GM12878 (cell line): ENCODE measurements around the gene IFRD2. TPM values are rescaled to one million over a fixed set of nuclear protein-coding genes. Genes with fewer than 3 reads are reported as not detected.
A peak's percentile ranks its signal among the peaks of the same experiment; 100 is the strongest.

Experiments
- BACH1 ChIP-seq: fragments of 450-650 bp; IDR thresholded peaks from 2 replicates; pipeline ENCODE4 v1.6.1; 2017; ENCODE audit warnings: mild to moderate bottlenecking, borderline replicate concordance
- DPF2 ChIP-seq: fragments of 450-650 bp; IDR thresholded peaks from 2 replicates; pipeline ENCODE4 v1.6.1; 2017; ENCODE audit warnings: mild to moderate bottlenecking
- HCFC1 ChIP-seq: fragments of 150-350 bp; IDR thresholded peaks from 2 replicates; pipeline ENCODE4 v1.6.1; 2014; ENCODE audit warnings: low read length
- IKZF1 ChIP-seq: fragments of 450-650 bp; conservative IDR thresholded peaks from 2 replicates; pipeline ENCODE4 v1.6.1; 2017; ENCODE audit warnings: antibody characterized with exemption, mild to moderate bottlenecking
- MTA3 ChIP-seq: IDR thresholded peaks from 2 replicates; pipeline ENCODE4 v1.6.1; 2012; ENCODE audit warnings: low read length, inconsistent platforms, borderline replicate concordance
- MXI1 ChIP-seq: fragments of 150-350 bp; IDR thresholded peaks from 2 replicates; pipeline ENCODE4 v1.6.1; 2011; ENCODE audit warnings: low read depth, mild to moderate bottlenecking, inconsistent platforms, low read length, improper control_type of control experiment
- POLR2A ChIP-seq: IDR thresholded peaks from 2 replicates; pipeline ENCODE4 v1.6.1; 2011; ENCODE audit warnings: low read depth, mild to moderate bottlenecking, low read length
- RB1 ChIP-seq: fragments of 450-650 bp; formaldehyde crosslinking; IDR thresholded peaks from 2 replicates; pipeline ENCODE4 v1.6.1; 2017; ENCODE audit warnings: mild to moderate bottlenecking, borderline replicate concordance
- RELA ChIP-seq: fragments of 450-650 bp; IDR thresholded peaks from 2 replicates; pipeline ENCODE4 v1.8.0; 2014; ENCODE audit warnings: borderline replicate concordance; ENCODE audit not compliant: partially characterized antibody
- SPI1 ChIP-seq: IDR thresholded peaks from 2 replicates; pipeline ENCODE4 v1.6.1; 2011; ENCODE audit warnings: low read depth, mild to moderate bottlenecking, low read length, moderate library complexity, borderline replicate concordance; ENCODE audit not compliant: insufficient read depth
- STAT1 ChIP-seq: fragments of 450-650 bp; conservative IDR thresholded peaks from 2 replicates; pipeline ENCODE4 v1.6.1; 2014; ENCODE audit warnings: antibody characterized with exemption, mild to moderate bottlenecking
- TAF1 ChIP-seq: IDR thresholded peaks from 2 replicates; pipeline ENCODE4 v1.6.1; 2011; ENCODE audit warnings: mild to moderate bottlenecking, low read depth, low read length, borderline replicate concordance
- TARDBP ChIP-seq: IDR thresholded peaks from 2 replicates; pipeline ENCODE4 v1.6.1; 2016; ENCODE audit warnings: borderline replicate concordance
- TBL1XR1 ChIP-seq: IDR thresholded peaks from 2 replicates; pipeline ENCODE4 v1.6.1; 2012; ENCODE audit warnings: low read depth, low read length, improper control_type of control experiment
- ZBTB40 ChIP-seq: fragments of 450-650 bp; IDR thresholded peaks from 2 replicates; pipeline ENCODE4 v1.6.1; 2016; ENCODE audit warnings: mild to moderate bottlenecking, moderate library complexity, borderline replicate concordance
- ZNF687 ChIP-seq: fragments of 450-650 bp; IDR thresholded peaks from 2 replicates; pipeline ENCODE4 v1.6.1; 2017; ENCODE audit warnings: mild to moderate bottlenecking, moderate library complexity
- polyA plus RNA-seq, 11 experiments: library from polyadenylated mRNA; depleted of rRNA in 4 of 11; unstranded in 6 of 11; stranded (reverse) in 5 of 11; fragments of >200 nt; fragmentation: Nextera tagmentation in 4 of 11; fragmentation: Illumina TruSeq in 1 of 11; extraction: Ambion mirVana in 4 of 11; extraction: Trizol in 1 of 11; gene quantifications; 1 replicate in 1 of 11; 2 replicates in 10 of 11; pipeline versions ENCODE4 v1.2.1 to v1.2.3, GENCODE V29; 2011 to 2016; ENCODE audit warnings: inconsistent platforms in 2 of 11, missing spikeins in 2 of 11, low read depth in 1 of 11
- total RNA-seq, 4 experiments: library from RNA; depleted of rRNA in 3 of 4; stranded (reverse); fragments of >200 nt in 3 of 4; fragmentation: Illumina TruSeq in 1 of 4; extraction: Trizol in 1 of 4; gene quantifications; 2 replicates each; pipeline versions ENCODE4 v1.2.1 to v1.2.3, GENCODE V29; 2013 to 2021
- TF ChIP-seq, protein P1 (sequence below): fragments of 450-650 bp; conservative IDR thresholded peaks from 2 replicates; pipeline ENCODE4 v1.6.1; 2017; ENCODE audit warnings: mild to moderate bottlenecking, moderate library complexity
- TF ChIP-seq, protein P2 (sequence below): fragments of 450-650 bp; IDR thresholded peaks from 2 replicates; pipeline ENCODE4 v1.6.1; 2016; ENCODE audit warnings: mild to moderate bottlenecking

Gene IFRD2
- total and polyA plus RNA-seq, 10 of the 15 experiments (the other 5 are each of a cell fraction or from before 2014, with no cell fraction given), result 19.1 to 153 (median 80.3) TPM

DNA sequence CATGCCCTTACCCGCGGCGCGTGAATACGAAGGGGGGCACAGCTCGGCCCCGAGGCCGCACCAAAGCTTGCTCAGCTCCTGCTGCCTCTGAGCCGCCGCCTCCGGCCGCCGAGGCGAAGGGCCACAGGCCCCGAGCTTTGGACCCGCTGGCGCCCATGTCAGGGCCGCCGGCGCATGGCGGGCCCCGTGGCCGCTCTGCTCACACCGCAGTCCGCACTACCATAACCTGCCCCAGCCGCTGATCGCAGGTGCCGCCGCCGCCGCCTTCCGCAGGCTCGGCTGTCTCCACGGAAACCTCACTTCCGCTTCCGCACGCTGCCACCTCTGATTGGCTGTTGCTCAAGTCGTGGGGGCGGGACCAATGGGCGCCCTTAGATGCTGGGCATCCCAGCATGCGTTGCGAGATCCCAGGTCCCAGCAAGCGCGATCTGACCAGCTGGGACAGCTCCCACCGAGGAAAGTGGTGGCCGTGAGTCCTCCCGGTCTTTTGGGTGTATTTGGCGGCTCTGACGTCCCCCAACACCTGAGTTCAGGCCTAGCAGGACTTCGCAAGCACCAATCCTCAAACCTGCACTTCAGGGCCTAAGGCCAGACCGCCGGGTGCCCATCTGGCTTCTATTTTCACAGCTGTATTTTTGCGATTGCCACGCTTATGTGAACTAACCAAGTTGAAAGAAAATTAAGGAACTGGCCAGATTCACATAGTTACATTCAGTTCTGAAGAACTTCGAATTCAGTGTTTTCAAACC lies 35.9 kb upstream of the IFRD2 start, which contains the start of gene TUSC2 (continued):
- TF ChIP-seq ZBTB40 (peak; percentile 90), RB1 (peak; percentile 68; the same call in 1 of the 2 replicates), RELA (no peak), MTA3 (peak; percentile 41; the same call in 1 of the 2 replicates), IKZF1 (peak; percentile 60), STAT1 (0 out of 2 replicates have a peak, but pooled peaks have one; percentile 24), DPF2 (0 out of 2 replicates have a peak, but pooled peaks have one; percentile 57), BACH1 (peak; percentile 31; the same call in 1 of the 2 replicates), TARDBP (no peak), HCFC1 (peak; percentile 59), TAF1 (peak; percentile 83), SPI1 (peak; percentile 74), TBL1XR1 (no peak), MXI1 (peak; percentile 91), POLR2A (peak; percentile 92), ZNF687 (peak; percentile 54; the same call in 1 of the 2 replicates)
- TF ChIP-seq, protein P1, sequence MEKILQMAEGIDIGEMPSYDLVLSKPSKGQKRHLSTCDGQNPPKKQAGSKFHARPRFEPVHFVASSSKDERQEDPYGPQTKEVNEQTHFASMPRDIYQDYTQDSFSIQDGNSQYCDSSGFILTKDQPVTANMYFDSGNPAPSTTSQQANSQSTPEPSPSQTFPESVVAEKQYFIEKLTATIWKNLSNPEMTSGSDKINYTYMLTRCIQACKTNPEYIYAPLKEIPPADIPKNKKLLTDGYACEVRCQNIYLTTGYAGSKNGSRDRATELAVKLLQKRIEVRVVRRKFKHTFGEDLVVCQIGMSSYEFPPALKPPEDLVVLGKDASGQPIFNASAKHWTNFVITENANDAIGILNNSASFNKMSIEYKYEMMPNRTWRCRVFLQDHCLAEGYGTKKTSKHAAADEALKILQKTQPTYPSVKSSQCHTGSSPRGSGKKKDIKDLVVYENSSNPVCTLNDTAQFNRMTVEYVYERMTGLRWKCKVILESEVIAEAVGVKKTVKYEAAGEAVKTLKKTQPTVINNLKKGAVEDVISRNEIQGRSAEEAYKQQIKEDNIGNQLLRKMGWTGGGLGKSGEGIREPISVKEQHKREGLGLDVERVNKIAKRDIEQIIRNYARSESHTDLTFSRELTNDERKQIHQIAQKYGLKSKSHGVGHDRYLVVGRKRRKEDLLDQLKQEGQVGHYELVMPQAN, result peak; percentile 95
- TF ChIP-seq, protein P2, sequence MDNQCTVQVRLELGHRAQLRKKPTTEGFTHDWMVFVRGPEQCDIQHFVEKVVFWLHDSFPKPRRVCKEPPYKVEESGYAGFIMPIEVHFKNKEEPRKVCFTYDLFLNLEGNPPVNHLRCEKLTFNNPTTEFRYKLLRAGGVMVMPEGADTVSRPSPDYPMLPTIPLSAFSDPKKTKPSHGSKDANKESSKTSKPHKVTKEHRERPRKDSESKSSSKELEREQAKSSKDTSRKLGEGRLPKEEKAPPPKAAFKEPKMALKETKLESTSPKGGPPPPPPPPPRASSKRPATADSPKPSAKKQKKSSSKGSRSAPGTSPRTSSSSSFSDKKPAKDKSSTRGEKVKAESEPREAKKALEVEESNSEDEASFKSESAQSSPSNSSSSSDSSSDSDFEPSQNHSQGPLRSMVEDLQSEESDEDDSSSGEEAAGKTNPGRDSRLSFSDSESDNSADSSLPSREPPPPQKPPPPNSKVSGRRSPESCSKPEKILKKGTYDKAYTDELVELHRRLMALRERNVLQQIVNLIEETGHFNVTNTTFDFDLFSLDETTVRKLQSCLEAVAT, result 0 out of 2 replicates have a peak, but pooled peaks have one; percentile 28
